K562 (cell line): ENCODE results near the gene MEST.

Source experiments
- EP400 ChIP-seq: fragments of 450-650 bp; IDR thresholded peaks from 2 replicates; pipeline ENCODE4 v1.6.1; 2017; ENCODE audit warnings: antibody characterized with exemption, mild to moderate bottlenecking, moderate library complexity
- ERF ChIP-seq: fragments of 450-650 bp; formaldehyde crosslinking; IDR thresholded peaks from 2 replicates; pipeline ENCODE4 v1.4.0; 2020; ENCODE audit warnings: mild to moderate bottlenecking, mixed read lengths
- MAFK ChIP-seq: IDR thresholded peaks from 2 replicates; pipeline ENCODE4 v1.6.1; 2011; ENCODE audit warnings: low read length, improper control_type of control experiment
- NR2F6 ChIP-seq: fragments of 450-650 bp; formaldehyde crosslinking; IDR thresholded peaks from 2 replicates; pipeline ENCODE4 v1.4.0; 2020; ENCODE audit warnings: mild to moderate bottlenecking
- NUFIP1 ChIP-seq: fragments of 450-650 bp; IDR thresholded peaks from 2 replicates; pipeline ENCODE4 v1.6.1; 2018; ENCODE audit not compliant: partially characterized antibody
- ZBED1 ChIP-seq: IDR thresholded peaks from 2 replicates; pipeline ENCODE4 v1.6.1; 2014
- ZNF699 ChIP-seq: fragments of 250-450 bp; sonication (Bioruptor Pico); IDR thresholded peaks from 2 replicates; pipeline ENCODE4 v1.8.0; 2021; ENCODE audit warnings: mild to moderate bottlenecking, moderate library complexity; ENCODE audit not compliant: insufficient replicate concordance
- TF ChIP-seq, protein P1 (sequence below): sonication (generic); formaldehyde crosslinking; IDR thresholded peaks from 2 replicates; pipeline ENCODE4 v1.8.0; 2023; ENCODE audit warnings: mild to moderate bottlenecking, missing genetic modification reagents
- TF ChIP-seq, protein P2 (sequence below), 3 experiments: IDR thresholded peaks in 2 of 3; conservative IDR thresholded peaks in 1 of 3; 2 replicates each; pipeline ENCODE4 v1.5.1; 2011 to 2012; ENCODE audit warnings: low read length in 3 of 3, mild to moderate bottlenecking in 3 of 3, control low read depth in 2 of 3, improper control_type of control experiment in 1 of 3, inconsistent platforms in 1 of 3, low read depth in 1 of 3, mixed read lengths in 1 of 3, moderate library complexity in 1 of 3; ENCODE audit not compliant: insufficient read depth in 2 of 3

DNA sequence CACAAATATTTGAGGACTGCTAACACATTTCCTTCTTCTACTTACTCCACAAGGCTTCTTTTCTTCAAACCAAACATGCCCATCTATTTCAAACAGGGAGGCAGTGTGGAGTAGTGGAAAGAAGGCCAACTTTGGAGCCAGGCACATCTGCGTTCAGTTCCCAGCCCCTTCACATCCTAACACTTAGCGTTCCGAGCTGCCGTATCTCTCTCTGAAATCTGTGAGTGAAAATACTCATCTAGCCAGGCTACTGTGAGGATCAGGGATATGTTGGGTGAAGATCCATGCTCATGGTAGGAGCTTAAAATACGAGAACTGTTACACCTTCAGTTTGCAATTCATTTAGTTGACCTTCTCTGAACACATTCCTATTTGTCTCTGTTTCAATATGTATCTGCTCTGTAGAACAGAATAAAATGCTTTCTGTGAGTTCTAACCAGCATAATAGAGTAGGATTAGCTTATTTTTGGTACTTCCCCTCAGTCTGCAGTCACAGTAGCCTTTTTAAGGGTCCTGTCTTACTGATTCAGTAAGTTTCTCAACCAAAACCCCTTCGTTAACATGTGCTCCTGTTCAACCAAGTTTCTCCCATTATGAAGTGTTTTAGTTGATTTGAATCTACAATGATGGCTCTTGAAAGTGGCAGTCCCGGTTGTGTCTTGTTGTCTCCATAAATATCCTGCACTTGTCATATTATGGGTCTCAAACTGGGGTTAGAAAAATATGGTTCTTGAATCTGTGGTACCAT is 3.3 kb upstream of the MEST start:
- no peak for TF ChIP-seq ZNF699 (CRISPR knock-in tag)
- TF ChIP-seq MAFK: no peak
- no peak for TF ChIP-seq EP400
- TF ChIP-seq, protein P1, sequence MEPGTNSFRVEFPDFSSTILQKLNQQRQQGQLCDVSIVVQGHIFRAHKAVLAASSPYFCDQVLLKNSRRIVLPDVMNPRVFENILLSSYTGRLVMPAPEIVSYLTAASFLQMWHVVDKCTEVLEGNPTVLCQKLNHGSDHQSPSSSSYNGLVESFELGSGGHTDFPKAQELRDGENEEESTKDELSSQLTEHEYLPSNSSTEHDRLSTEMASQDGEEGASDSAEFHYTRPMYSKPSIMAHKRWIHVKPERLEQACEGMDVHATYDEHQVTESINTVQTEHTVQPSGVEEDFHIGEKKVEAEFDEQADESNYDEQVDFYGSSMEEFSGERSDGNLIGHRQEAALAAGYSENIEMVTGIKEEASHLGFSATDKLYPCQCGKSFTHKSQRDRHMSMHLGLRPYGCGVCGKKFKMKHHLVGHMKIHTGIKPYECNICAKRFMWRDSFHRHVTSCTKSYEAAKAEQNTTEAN: no peak
- TF ChIP-seq ERF (CRISPR knock-in tag): no peak
- no peak for TF ChIP-seq NUFIP1
- TF ChIP-seq, protein P2, sequence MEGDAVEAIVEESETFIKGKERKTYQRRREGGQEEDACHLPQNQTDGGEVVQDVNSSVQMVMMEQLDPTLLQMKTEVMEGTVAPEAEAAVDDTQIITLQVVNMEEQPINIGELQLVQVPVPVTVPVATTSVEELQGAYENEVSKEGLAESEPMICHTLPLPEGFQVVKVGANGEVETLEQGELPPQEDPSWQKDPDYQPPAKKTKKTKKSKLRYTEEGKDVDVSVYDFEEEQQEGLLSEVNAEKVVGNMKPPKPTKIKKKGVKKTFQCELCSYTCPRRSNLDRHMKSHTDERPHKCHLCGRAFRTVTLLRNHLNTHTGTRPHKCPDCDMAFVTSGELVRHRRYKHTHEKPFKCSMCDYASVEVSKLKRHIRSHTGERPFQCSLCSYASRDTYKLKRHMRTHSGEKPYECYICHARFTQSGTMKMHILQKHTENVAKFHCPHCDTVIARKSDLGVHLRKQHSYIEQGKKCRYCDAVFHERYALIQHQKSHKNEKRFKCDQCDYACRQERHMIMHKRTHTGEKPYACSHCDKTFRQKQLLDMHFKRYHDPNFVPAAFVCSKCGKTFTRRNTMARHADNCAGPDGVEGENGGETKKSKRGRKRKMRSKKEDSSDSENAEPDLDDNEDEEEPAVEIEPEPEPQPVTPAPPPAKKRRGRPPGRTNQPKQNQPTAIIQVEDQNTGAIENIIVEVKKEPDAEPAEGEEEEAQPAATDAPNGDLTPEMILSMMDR (IDR thresholded peaks at IDR 0.05 in 2 of 3, conservative IDR thresholded peaks at IDR 0.05 in 1 of 3; ENCODE audit: insufficient read depth in 2 of 3, low read depth in 1 of 3, low read length in 3 of 3): no peak
- TF ChIP-seq NR2F6 (CRISPR knock-in tag): no peak
- no peak for TF ChIP-seq ZBED1
